Fibroblast of lung (primary cell): ENCODE measurements around the gene CAPS. TPM values are rescaled to one million over a fixed set of nuclear protein-coding genes. Genes with fewer than 3 reads are reported as not detected.

Experiments
- DNase-seq, 2 donors: peaks; one replicate each; pipeline versions ENCODE4 v3.0.0 to v3.0.0-alpha.2; 2010; ENCODE audit warnings: low read depth in 2 of 2
- H2AFZ ChIP-seq: 2 replicates; pipeline ENCODE4 v1.5.1; 2012; ENCODE audit warnings: low read length, control low read depth, inconsistent platforms
- H3K27ac ChIP-seq: 2 replicates; pipeline ENCODE4 v1.5.1; 2011; ENCODE audit warnings: low read length, control low read depth; ENCODE audit not compliant: insufficient read depth
- H3K27me3 ChIP-seq: 2 replicates; pipeline ENCODE4 v1.5.1; 2011; ENCODE audit warnings: mild to moderate bottlenecking, low read length; ENCODE audit not compliant: control insufficient read depth, insufficient read depth
- H3K36me3 ChIP-seq: 2 replicates; pipeline ENCODE4 v1.5.1; 2011; ENCODE audit warnings: low read length; ENCODE audit not compliant: control insufficient read depth, insufficient read depth
- H3K4me1 ChIP-seq: 2 replicates; pipeline ENCODE4 v1.5.1; 2011; ENCODE audit warnings: low read length; ENCODE audit not compliant: control insufficient read depth, insufficient read depth; ENCODE audit errors: extremely low read depth
- H3K4me2 ChIP-seq: 2 replicates; pipeline ENCODE4 v1.5.1; 2011; ENCODE audit warnings: low read length, control low read depth; ENCODE audit not compliant: insufficient read depth; ENCODE audit errors: extremely low read depth
- H3K4me3 ChIP-seq, 4 experiments: fragments of 200-600 bp in 1 of 4; sonication (generic) in 1 of 4; replicated peaks in 1 of 4; 2 replicates each; pipeline ENCODE4 v1.5.1; 2011 to 2016; ENCODE audit warnings: low read length in 4 of 4, low read depth in 3 of 4, mild to moderate bottlenecking in 3 of 4, control low read depth in 2 of 4, inconsistent platforms in 1 of 4, mixed read lengths in 1 of 4; ENCODE audit not compliant: insufficient read depth in 1 of 4; ENCODE audit errors: control extremely low read depth in 1 of 4
- H3K79me2 ChIP-seq: 2 replicates; pipeline ENCODE4 v1.5.1; 2012; ENCODE audit warnings: mild to moderate bottlenecking, low read length, inconsistent platforms; ENCODE audit not compliant: control insufficient read depth, insufficient read depth
- H3K9ac ChIP-seq: 2 replicates; pipeline ENCODE4 v1.5.1; 2011; ENCODE audit warnings: mild to moderate bottlenecking, low read length, control low read depth; ENCODE audit not compliant: insufficient read depth
- H3K9me3 ChIP-seq: 2 replicates; pipeline ENCODE4 v1.5.1; 2012; ENCODE audit warnings: low read depth, low read length; ENCODE audit not compliant: control insufficient read depth, insufficient read depth
- H4K20me1 ChIP-seq: 2 replicates; pipeline ENCODE4 v1.5.1; 2011; ENCODE audit warnings: low read length; ENCODE audit not compliant: control insufficient read depth, insufficient read depth; ENCODE audit errors: extremely low read depth
- CTCF ChIP-seq, 2 donors: IDR thresholded peaks in 1 of 2; conservative IDR thresholded peaks in 1 of 2; 1 replicate in 1 of 2; 2 replicates in 1 of 2; pipeline ENCODE4 v1.5.1; 2011 to 2012; ENCODE audit warnings: low read length in 2 of 2, control low read depth in 1 of 2, inconsistent platforms in 1 of 2, low read depth in 1 of 2, mild to moderate bottlenecking in 1 of 2
- EZH2 ChIP-seq: IDR thresholded peaks from 2 replicates; pipeline ENCODE4 v1.5.1; 2012; ENCODE audit warnings: low read length, control low read depth, mild to moderate bottlenecking; ENCODE audit errors: missing control alignments
- polyA minus RNA-seq: library from RNA; depleted of rRNA, polyadenylated mRNA; stranded (reverse); fragments of >200 nt; gene quantifications from 2 replicates; pipeline ENCODE4 v1.2.3, GENCODE V29; 2011; ENCODE audit warnings: low replicate concordance
- polyA plus RNA-seq, 2 donors: library from polyadenylated mRNA; depleted of rRNA in 1 of 2; stranded (reverse) in 1 of 2; unstranded in 1 of 2; fragments of >200 nt; gene quantifications; 2 replicates each; pipeline ENCODE4 v1.2.1, GENCODE V29; 2011 to 2012; ENCODE audit warnings: missing spikeins in 1 of 2
- total RNA-seq: library from RNA; depleted of rRNA; stranded (reverse); fragments of >200 nt; gene quantifications from 2 replicates; pipeline ENCODE4 v1.2.1, GENCODE V29; 2014

Gene CAPS
- total RNA-seq (2.6 and 7.3 TPM in 2 replicates), polyA plus RNA-seq (0.77 and 1.6 TPM in 2 replicates), polyA minus RNA-seq (0.33 and 0.47 TPM in 2 replicates)
- polyA plus RNA-seq (2012) = 1.5 and 3.1 TPM in 2 replicates

- Histone ChIP-seq H3K79me2 (no peaks in the 10 kb centered on the region), H3K36me3 (peaks cover 21% of the 10 kb centered on the region), H3K9me3 (no peaks in the 10 kb centered on the region), H3K4me3 (no peak within 1 kb of the TSS), H3K9ac (no peak within 1 kb of the TSS), H3K4me1 (peaks cover 5% of the 10 kb centered on the region), H4K20me1 (no peaks in the 10 kb centered on the region), H3K27me3 (no peaks in the 10 kb centered on the region), H3K4me2 (no peak within 1 kb of the TSS), H3K27ac (no peak within 1 kb of the TSS), H2AFZ (no peak within 1 kb of the TSS)
- TF ChIP-seq EZH2 (no peak), CTCF (conservative IDR thresholded peaks at IDR 0.05 in 1 of 2, IDR thresholded peaks at IDR 0.05 in 1 of 2; ENCODE audit: low read depth in 1 of 2, low read length in 2 of 2) (no peak)
- DNase-seq = peak; percentile 64 to 69
These were observed at the start of gene CAPS for GRCh38 chr19:5913739-5914357. Gene CAPS, plus strand, starts transcription at chr19:5914254. Its CDS starts 153 bp downstream, at chr19:5914407.

- no peaks in the 10 kb centered on the region for H3K27me3 ChIP-seq
- DNase-seq = no peak
- no peak overlapping the region for H3K9ac ChIP-seq
- TF ChIP-seq CTCF (conservative IDR thresholded peaks at IDR 0.05 in 1 of 2, IDR thresholded peaks at IDR 0.05 in 1 of 2; ENCODE audit: low read depth in 1 of 2, low read length in 2 of 2) (no peak), EZH2 (no peak)
- no peak overlapping the region for H3K4me2 ChIP-seq
- H3K36me3 ChIP-seq = no peaks in the 10 kb centered on the region
- no peaks in the 10 kb centered on the region for H3K79me2 ChIP-seq
- H3K27ac ChIP-seq = no peak overlapping the region
- H2AFZ ChIP-seq = no peak overlapping the region
- H3K4me3 ChIP-seq = no peak overlapping the region
- H4K20me1 ChIP-seq = no peaks in the 10 kb centered on the region
- no peaks in the 10 kb centered on the region for H3K4me1 ChIP-seq
- no peaks in the 10 kb centered on the region for H3K9me3 ChIP-seq
These were observed 49.1 kb upstream of the CAPS start for GRCh38 chr19:5864725-5865486.

GRCh38 chr19:5865772-5866171 lies 48.3 kb upstream of the CAPS start:
- H3K4me1 ChIP-seq = no peaks in the 10 kb centered on the region

More at GRCh38 chr19:5865772-5866171, 48.3 kb upstream of the CAPS start:
- Histone ChIP-seq H3K27ac (no peak overlapping the region), H3K4me3 (no peak overlapping the region), H2AFZ (no peak overlapping the region), H4K20me1 (no peaks in the 10 kb centered on the region), H3K27me3 (no peaks in the 10 kb centered on the region), H3K9me3 (no peaks in the 10 kb centered on the region), H3K36me3 (no peaks in the 10 kb centered on the region), H3K79me2 (no peaks in the 10 kb centered on the region), H3K4me2 (no peak overlapping the region), H3K9ac (no peak overlapping the region)
- no peak for DNase-seq
- no peak for TF ChIP-seq EZH2
- TF ChIP-seq CTCF (conservative IDR thresholded peaks at IDR 0.05 in 1 of 2, IDR thresholded peaks at IDR 0.05 in 1 of 2; ENCODE audit: low read depth in 1 of 2, low read length in 2 of 2) = no peak
